RPMI7951 (cell line): ENCODE measurements around the gene ANKS3. TPM values are rescaled to one million over a fixed set of nuclear protein-coding genes. Genes with fewer than 3 reads are reported as not detected.

ENCODE experiments used
- DNase-seq: peaks from one replicate; pipeline ENCODE4 v3.0.0-alpha.2; 2012; ENCODE audit warnings: low read depth
- total RNA-seq: library from RNA; depleted of rRNA; stranded (reverse); fragments of >200 nt; shearing (Covaris generic); gene quantifications from 2 replicates; pipeline ENCODE4 v1.2.3, GENCODE V29; 2014

ANKS3 gene
- total RNA-seq, 1 experiment from 2014 or later = 10.6 TPM

- no peak for DNase-seq
Measured at GRCh38 chr16:4728676-4729075, 5.4 kb downstream of the ANKS3 start.

- no peak for DNase-seq
Measured at GRCh38 chr16:4726616-4727015, 7.5 kb downstream of the ANKS3 start.

GRCh38 chr16:4724661-4725270, 9.3 kb downstream of the ANKS3 start:
- no peak for DNase-seq

GRCh38 chr16:4723071-4723767, 10.9 kb downstream of the ANKS3 start:
- DNase-seq = no peak

GRCh38 chr16:4718466-4718865, 15.6 kb downstream of the ANKS3 start:
- DNase-seq = no peak

- DNase-seq = no peak
Measured at GRCh38 chr16:4714996-4715395, 19.1 kb downstream of the ANKS3 start.

- DNase-seq = no peak
Measured at GRCh38 chr16:4713663-4714501, 20.2 kb downstream of the ANKS3 start.

GRCh38 chr16:4709481-4709880, 24.6 kb downstream of the ANKS3 start:
- DNase-seq = no peak

- DNase-seq = no peak
Measured at GRCh38 chr16:4706871-4707270, 27.2 kb downstream of the ANKS3 start.

GRCh38 chr16:4704913-4705312, 29.2 kb downstream of the ANKS3 start:
- DNase-seq = no peak

GRCh38 chr16:4704491-4704890, 29.6 kb downstream of the ANKS3 start:
- DNase-seq = no peak

GRCh38 chr16:4703906-4704305, 30.2 kb downstream of the ANKS3 start:
- DNase-seq = no peak

GRCh38 chr16:4702466-4702808, 31.6 kb downstream of the ANKS3 start:
- no peak for DNase-seq

- no peak for DNase-seq
Measured at GRCh38 chr16:4701791-4702465, 32.1 kb downstream of the ANKS3 start.

- no peak for DNase-seq
Measured at GRCh38 chr16:4700997-4701743, 32.9 kb downstream of the ANKS3 start.

GRCh38 chr16:4700380-4700996, 33.6 kb downstream of the ANKS3 start:
- DNase-seq = no peak

GRCh38 chr16:4699046-4699556, 35.0 kb downstream of the ANKS3 start:
- DNase-seq = no peak

GRCh38 chr16:4698321-4699045, 35.6 kb downstream of the ANKS3 start:
- DNase-seq = no peak

- DNase-seq = no peak
Measured at GRCh38 chr16:4697848-4698291, 36.2 kb downstream of the ANKS3 start.
